Measurements from ENCODE around the gene ADAMTSL4.

Gene ADAMTSL4

GRCh38 chr1:150550222-150551050, 1.2 kb downstream of the ADAMTSL4 start:
- DNase-seq (ENCODE audit: low spot score): no peak
- in situ Hi-C loops (cut with MboI; ENCODE audit: low pct_unique_long_range_greater_than_20kb, low sequenced_read_pairs, unreplicated experiment): no loop called here
- TF ChIP-seq CTCF (IDR thresholded peaks at IDR 0.05; ENCODE audit: extremely low read depth, insufficient read depth, missing control alignments): no peak

GRCh38 chr1:150551051-150551783, 2.0 kb downstream of the ADAMTSL4 start:
- in situ Hi-C loops (cut with MboI; ENCODE audit: low pct_unique_long_range_greater_than_20kb, low sequenced_read_pairs, unreplicated experiment): no loop called here
- DNase-seq (ENCODE audit: low spot score): no peak
- TF ChIP-seq CTCF (IDR thresholded peaks at IDR 0.05; ENCODE audit: extremely low read depth, insufficient read depth, missing control alignments): no peak

- in situ Hi-C loops (cut with MboI; ENCODE audit: low pct_unique_long_range_greater_than_20kb, low sequenced_read_pairs, unreplicated experiment): no loop called here
- no peak for DNase-seq (ENCODE audit: low spot score)
- TF ChIP-seq CTCF (IDR thresholded peaks at IDR 0.05; ENCODE audit: extremely low read depth, insufficient read depth, missing control alignments): no peak
Measured at GRCh38 chr1:150551784-150552127, 2.5 kb downstream of the ADAMTSL4 start.

- in situ Hi-C loops (cut with MboI; ENCODE audit: low pct_unique_long_range_greater_than_20kb, low sequenced_read_pairs, unreplicated experiment): no loop called here
- DNase-seq (ENCODE audit: low spot score): no peak
- no peak for TF ChIP-seq CTCF (IDR thresholded peaks at IDR 0.05; ENCODE audit: extremely low read depth, insufficient read depth, missing control alignments)
Measured at GRCh38 chr1:150552128-150552910, 3.1 kb downstream of the ADAMTSL4 start.

GRCh38 chr1:150552911-150553289, 3.7 kb downstream of the ADAMTSL4 start:
- in situ Hi-C loops (cut with MboI; ENCODE audit: low pct_unique_long_range_greater_than_20kb, low sequenced_read_pairs, unreplicated experiment): no loop called here
- no peak for TF ChIP-seq CTCF (IDR thresholded peaks at IDR 0.05; ENCODE audit: extremely low read depth, insufficient read depth, missing control alignments)
- no peak for DNase-seq (ENCODE audit: low spot score)

- no peak for TF ChIP-seq CTCF (IDR thresholded peaks at IDR 0.05; ENCODE audit: extremely low read depth, insufficient read depth, missing control alignments)
- no peak for DNase-seq (ENCODE audit: low spot score)
- in situ Hi-C loops (cut with MboI; ENCODE audit: low pct_unique_long_range_greater_than_20kb, low sequenced_read_pairs, unreplicated experiment): no loop called here
Measured at GRCh38 chr1:150553392-150554085, 4.3 kb downstream of the ADAMTSL4 start.

All from GM13977 (cell line).